HL-60 (cell line): Measurements from ENCODE around the gene YPEL4.

Experiments
- TF ChIP-seq, protein P1 (sequence below): IDR thresholded peaks from one replicate; pipeline ENCODE4 v1.5.1; 2011; ENCODE audit warnings: low read length, control low read depth, inconsistent platforms; ENCODE audit not compliant: insufficient read depth
- TF ChIP-seq, protein P2 (sequence below): IDR thresholded peaks from 2 replicates; pipeline ENCODE4 v1.6.1; 2012; ENCODE audit warnings: low read depth; ENCODE audit not compliant: insufficient replicate concordance

DNA sequence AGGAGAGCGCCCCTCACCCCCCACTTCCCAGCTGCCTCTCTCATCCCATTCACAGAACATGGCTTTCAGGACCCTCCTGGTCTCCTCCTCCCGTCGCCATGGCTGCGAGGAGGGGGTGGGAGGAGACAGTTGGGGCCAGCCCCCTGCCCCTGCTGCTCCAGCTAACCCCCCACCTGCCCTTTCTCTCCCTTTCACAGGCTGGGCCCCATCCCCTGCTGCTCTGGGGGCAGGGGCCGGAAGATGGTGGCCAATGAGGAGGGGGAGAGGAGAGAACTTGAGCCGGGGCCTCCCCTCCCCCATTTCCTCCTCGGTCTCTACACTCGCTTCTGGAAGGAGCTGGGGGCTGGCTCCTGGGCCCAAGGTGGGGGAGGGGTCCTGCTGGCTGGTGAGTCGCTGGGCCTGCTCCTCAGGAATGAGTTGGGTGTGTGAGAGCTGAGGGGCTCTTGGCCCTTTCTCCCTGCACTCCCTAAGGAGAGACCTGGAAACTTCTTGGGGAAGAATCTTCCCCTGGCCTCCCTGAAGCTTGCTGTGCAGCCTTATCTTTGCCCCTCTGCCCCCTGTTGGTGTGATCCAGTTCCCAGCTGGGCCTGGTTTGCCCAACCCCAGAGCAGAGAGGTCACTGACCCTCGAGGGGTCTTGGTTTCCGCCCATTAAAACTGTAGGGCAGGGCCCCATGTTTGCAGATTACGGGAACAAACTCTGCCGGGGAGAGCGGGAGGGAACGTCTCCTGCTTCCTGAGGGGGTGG lies 10.2 kb downstream of the YPEL4 start:
- TF ChIP-seq, protein P1, sequence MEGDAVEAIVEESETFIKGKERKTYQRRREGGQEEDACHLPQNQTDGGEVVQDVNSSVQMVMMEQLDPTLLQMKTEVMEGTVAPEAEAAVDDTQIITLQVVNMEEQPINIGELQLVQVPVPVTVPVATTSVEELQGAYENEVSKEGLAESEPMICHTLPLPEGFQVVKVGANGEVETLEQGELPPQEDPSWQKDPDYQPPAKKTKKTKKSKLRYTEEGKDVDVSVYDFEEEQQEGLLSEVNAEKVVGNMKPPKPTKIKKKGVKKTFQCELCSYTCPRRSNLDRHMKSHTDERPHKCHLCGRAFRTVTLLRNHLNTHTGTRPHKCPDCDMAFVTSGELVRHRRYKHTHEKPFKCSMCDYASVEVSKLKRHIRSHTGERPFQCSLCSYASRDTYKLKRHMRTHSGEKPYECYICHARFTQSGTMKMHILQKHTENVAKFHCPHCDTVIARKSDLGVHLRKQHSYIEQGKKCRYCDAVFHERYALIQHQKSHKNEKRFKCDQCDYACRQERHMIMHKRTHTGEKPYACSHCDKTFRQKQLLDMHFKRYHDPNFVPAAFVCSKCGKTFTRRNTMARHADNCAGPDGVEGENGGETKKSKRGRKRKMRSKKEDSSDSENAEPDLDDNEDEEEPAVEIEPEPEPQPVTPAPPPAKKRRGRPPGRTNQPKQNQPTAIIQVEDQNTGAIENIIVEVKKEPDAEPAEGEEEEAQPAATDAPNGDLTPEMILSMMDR, result no peak
- TF ChIP-seq, protein P2, sequence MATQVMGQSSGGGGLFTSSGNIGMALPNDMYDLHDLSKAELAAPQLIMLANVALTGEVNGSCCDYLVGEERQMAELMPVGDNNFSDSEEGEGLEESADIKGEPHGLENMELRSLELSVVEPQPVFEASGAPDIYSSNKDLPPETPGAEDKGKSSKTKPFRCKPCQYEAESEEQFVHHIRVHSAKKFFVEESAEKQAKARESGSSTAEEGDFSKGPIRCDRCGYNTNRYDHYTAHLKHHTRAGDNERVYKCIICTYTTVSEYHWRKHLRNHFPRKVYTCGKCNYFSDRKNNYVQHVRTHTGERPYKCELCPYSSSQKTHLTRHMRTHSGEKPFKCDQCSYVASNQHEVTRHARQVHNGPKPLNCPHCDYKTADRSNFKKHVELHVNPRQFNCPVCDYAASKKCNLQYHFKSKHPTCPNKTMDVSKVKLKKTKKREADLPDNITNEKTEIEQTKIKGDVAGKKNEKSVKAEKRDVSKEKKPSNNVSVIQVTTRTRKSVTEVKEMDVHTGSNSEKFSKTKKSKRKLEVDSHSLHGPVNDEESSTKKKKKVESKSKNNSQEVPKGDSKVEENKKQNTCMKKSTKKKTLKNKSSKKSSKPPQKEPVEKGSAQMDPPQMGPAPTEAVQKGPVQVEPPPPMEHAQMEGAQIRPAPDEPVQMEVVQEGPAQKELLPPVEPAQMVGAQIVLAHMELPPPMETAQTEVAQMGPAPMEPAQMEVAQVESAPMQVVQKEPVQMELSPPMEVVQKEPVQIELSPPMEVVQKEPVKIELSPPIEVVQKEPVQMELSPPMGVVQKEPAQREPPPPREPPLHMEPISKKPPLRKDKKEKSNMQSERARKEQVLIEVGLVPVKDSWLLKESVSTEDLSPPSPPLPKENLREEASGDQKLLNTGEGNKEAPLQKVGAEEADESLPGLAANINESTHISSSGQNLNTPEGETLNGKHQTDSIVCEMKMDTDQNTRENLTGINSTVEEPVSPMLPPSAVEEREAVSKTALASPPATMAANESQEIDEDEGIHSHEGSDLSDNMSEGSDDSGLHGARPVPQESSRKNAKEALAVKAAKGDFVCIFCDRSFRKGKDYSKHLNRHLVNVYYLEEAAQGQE, result no peak
